IPS DF 4.7 (cell line): ENCODE data around the gene SNAI3.

Experiments used
- DNase-seq: peaks from one replicate; pipeline ENCODE4 v3.0.0-alpha.2; 2013; ENCODE audit warnings: low spot score; ENCODE audit errors: extremely low read depth

Gene SNAI3

GRCh38 chr16:88691924-88692560 lies 5.7 kb upstream of the SNAI3 start:
- no peak for DNase-seq

DNA sequence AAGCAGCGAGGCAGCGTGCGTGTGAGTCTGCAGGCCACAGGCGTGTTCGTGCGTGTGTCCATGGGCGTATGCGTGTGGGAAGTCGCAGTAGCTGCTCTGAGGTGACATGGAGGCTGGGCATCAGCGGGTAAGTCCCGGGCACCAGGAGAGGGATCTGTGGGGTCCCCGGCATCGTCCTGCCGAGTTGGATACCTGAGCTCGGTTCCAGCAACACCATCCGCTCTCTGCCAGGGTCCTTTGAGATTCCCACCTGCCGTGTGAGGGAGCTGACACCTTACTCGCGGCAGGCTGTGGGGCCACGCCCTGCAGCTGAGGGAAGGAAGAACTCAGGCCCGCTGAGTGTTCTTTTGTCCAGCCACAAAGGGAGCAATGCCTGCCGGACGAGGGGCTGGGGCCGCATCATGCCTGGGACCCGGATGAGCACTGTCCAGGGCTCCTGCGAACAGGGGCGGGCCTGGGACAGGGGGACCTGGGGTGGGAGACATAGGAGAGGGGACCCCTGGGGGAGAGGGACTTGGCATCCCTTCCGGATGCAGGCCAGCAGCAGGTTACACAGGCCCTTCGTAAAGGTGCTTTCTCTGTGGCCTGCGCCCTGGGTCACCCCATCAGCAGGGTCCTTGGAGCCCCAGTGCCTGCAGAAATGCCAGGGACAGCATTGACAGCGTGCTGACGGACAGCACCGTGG lies 5.0 kb upstream of the SNAI3 start:
- no peak for DNase-seq

GRCh38 chr16:88690341-88691128 lies 4.2 kb upstream of the SNAI3 start:
- no peak for DNase-seq

DNA sequence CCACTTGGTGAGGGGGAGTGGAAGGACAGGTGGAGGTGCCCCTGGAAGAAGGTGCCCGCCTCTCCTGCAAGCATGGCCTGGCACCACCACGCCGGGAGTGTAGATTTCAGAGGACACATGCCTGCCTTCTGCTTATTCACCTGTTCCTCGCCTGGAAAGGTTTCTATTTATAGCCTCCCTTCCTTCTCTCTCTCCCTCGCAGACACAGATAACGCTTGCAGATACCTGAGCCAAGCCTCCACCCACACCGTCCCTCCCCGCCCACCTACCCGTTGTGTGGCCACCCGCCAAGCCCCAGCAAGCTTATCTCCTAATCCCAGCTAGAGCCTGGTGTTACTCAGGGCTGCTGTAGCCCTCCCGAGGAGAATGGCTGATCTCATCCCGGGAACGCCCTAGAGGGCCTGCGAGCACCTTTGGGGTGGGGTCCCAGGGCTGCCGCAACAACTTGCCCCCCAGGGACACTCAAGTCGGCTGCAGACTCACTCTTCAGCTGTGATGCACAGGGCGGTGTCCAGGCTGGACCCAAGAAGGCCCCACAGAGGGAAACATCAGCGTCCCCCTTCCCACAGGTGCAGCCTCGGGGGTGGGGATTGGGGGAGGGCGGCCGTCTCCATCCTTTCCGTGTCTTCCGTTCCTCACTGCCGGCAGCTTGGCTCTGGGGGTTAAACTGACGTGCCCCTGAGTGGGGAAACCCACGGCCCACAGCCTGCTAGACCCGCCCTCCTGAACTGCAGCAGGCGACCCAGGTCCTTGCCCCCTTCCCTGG lies 1.9 kb upstream of the SNAI3 start:
- DNase-seq, result no peak

DNA sequence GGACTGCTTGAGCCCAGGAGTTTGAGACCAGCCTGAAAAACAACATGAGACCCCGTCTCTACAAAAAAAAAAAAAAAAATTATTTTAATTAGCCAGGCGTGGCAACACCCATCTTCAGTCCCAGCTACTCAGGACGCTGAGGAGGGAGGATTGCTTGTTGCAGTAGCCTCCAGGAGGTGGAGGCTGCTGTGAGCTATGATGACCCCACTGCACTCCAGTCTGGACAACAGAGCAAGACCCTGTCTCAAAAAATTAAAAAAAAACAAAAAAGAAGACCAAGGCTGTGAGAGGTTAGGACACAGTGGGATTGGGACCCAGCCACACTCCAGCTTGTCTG lies 1.3 kb upstream of the SNAI3 start:
- DNase-seq, result no peak

GRCh38 chr16:88687254-88687576 lies 908 bp upstream of the SNAI3 start:
- no peak for DNase-seq

DNA sequence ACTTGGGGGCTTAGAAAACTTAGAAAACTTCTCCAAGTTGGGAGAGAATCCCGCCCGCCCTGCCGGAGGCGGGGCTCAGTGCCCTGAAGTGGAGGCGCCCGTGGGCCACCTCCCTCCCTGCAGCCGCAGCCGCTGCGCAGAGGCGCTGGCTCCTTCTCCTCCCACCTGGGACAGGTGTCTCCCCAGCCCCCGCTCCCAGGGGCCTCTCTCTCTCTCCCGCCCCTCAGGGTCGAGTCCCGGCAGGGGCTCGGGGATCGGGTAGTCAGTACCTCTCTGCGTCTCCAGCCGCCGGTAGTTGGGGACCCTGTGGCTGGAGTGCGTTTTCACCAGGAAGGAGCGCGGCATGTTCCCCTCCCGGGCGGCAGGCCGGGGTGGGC lies 257 bp downstream of the SNAI3 start:
- no peak for DNase-seq

DNA sequence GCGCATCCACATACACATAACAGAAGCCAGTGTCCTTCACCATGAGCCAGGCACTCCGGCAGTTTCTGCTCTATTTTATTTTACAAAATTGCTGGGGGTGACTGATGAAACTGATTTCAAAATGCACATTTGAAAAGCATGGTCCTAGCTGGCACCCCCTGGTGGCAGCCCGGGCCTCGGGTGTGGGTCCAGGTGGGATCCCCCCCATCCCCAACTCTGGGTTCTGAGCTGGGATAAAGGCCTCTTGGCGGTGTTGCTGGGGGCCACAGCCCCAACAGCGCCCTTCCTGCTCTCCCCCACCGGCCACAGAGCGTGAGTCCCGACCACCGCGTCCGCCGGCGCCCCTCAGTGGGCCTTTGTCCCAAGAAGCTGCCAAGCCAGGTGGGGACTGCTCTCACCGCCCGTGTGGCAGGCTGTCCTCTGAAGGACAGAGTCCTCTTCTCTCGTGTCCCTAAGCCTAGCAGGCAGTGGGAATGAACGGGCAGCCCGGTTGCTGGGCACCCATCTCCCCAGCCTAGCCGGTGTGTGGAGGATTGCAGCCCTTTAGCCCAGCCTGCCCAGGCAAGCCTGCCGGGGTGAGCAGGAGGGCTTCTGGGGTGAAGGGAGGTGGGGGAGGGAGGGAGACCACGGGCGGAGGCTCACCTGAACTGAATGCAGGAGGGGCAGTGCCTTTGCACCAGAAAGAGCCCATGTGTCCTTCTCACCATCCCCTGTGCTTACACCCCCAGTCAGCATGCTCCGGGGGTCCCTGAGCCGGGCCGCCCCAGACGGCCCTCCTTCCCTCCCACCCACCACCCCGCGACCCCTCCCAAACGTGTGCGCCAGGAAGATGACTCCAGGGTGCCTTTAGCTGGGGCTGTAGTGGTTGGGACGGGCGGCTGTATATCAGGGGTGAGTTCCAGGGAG lies 898 bp downstream of the SNAI3 start:
- DNase-seq, result no peak

- DNase-seq, result no peak
Measured at GRCh38 chr16:88684569-88685155, 1.6 kb downstream of the SNAI3 start.

DNA sequence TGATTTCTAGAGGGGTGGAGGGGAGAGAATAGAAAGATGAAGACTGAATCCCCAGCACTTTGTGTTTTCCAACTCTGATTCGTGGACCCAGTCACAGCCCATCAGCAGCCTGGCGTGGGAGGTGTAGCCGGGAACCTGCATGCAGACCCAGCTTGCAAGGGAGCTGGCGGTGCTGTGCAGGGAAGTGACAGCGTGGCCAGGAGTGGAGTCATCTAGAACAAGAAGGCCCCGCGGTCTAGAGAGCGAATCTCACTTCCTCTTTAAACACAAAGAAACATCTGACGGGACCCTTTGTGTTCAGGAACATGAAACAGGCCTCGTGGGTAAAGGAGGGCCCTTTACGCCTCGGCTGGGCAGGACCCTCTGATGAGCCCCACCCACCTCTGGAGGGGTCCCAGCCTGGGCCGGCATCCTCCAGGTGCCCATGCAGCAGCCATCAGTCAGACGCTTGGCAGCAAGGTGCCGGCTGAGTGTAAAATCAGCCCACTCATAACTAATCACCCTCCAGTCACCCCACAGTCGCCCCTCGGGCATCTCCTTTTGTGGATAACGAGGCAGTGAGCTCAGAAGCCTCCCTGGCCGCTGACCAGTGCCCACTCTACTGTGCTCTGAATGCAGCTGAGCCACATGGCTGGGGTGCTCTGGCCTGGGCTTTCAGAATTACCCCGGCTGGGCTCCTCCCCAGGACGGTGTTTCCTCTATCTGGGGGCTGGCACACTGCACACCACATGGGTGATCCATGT lies 4.4 kb downstream of the SNAI3 start:
- no peak for DNase-seq

GRCh38 chr16:88681084-88681680 lies 5.1 kb downstream of the SNAI3 start:
- DNase-seq, result no peak

DNA sequence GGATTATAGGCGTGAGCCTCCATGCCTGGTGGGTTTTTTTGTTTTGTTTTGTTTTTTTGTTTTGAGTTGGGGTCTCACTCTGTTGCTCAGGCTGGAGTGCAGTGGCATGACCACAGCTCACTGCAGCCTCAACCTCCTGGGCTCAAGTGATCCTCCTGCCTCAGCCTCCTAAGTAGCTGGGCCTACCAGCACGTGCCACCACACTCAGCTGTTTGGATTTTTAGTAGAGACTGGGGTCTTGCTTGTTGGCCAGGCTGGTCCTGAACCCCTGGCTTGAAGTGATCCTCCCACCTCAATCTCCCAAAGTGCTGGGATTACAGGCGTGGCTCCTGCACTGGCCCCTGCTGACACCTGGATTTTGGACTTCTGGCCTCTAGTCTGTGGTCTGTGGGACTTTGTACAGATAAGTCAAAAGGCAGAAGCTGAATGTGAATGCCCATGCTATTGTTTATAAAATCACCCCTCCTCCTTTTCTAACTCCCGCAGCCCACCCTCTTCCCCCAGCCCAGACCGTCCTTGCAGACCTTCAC lies 5.7 kb downstream of the SNAI3 start:
- DNase-seq, result no peak

- no peak for DNase-seq
Measured at GRCh38 chr16:88678224-88678979, 7.9 kb downstream of the SNAI3 start.

GRCh38 chr16:88677721-88678120 lies 8.6 kb downstream of the SNAI3 start:
- no peak for DNase-seq

GRCh38 chr16:88676502-88677242 lies 9.6 kb downstream of the SNAI3 start:
- DNase-seq, result no peak

GRCh38 chr16:88673716-88674379 lies 12.5 kb downstream of the SNAI3 start:
- DNase-seq, result no peak

DNA sequence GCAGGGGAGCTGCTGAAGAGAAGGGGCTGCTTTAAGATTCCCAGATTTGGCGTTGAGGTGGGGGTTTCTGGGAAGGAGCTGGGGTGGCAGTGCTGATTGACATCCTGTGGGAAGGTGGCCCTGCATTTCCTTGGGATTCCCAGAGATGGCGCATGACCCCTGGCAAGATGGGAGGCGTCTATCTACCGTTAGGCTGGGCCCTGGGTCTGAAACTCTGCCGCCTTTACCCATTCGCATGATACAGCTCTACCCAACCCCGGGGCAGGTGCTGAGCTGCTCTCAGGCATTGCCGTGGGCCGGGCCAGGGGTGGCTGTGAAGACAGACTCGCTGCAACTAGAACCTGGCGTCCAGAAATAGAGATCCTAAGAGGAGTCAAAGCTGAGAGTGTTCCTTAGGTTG lies 13.5 kb downstream of the SNAI3 start:
- no peak for DNase-seq
